ENCODE measurements around the gene METTL25.

GRCh38 chr12:82406651-82407050, 48.3 kb downstream of the METTL25 start:
- TF ChIP-seq, protein P1, sequence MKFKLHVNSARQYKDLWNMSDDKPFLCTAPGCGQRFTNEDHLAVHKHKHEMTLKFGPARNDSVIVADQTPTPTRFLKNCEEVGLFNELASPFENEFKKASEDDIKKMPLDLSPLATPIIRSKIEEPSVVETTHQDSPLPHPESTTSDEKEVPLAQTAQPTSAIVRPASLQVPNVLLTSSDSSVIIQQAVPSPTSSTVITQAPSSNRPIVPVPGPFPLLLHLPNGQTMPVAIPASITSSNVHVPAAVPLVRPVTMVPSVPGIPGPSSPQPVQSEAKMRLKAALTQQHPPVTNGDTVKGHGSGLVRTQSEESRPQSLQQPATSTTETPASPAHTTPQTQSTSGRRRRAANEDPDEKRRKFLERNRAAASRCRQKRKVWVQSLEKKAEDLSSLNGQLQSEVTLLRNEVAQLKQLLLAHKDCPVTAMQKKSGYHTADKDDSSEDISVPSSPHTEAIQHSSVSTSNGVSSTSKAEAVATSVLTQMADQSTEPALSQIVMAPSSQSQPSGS (CRISPR knock-in tag; IDR thresholded peaks at IDR 0.05; ENCODE audit: borderline replicate concordance, low read depth) = no peak
- TF ChIP-seq, protein P2, sequence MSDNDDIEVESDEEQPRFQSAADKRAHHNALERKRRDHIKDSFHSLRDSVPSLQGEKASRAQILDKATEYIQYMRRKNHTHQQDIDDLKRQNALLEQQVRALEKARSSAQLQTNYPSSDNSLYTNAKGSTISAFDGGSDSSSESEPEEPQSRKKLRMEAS (CRISPR knock-in tag; IDR thresholded peaks at IDR 0.05) = no peak

Data from WTC11 (cell line).